ENCODE results near the gene SBK3.
"Not testable (repeated sequence)": the region's sequence is repeated elsewhere in the genome, so short reads cannot be mapped to it uniquely, and the experiment has no call there.

- not testable (repeated sequence) for TF ChIP-seq POLR2A, POLR2AphosphoS5 (IDR thresholded peaks at IDR 0.05)
- TF ChIP-seq, protein P1, sequence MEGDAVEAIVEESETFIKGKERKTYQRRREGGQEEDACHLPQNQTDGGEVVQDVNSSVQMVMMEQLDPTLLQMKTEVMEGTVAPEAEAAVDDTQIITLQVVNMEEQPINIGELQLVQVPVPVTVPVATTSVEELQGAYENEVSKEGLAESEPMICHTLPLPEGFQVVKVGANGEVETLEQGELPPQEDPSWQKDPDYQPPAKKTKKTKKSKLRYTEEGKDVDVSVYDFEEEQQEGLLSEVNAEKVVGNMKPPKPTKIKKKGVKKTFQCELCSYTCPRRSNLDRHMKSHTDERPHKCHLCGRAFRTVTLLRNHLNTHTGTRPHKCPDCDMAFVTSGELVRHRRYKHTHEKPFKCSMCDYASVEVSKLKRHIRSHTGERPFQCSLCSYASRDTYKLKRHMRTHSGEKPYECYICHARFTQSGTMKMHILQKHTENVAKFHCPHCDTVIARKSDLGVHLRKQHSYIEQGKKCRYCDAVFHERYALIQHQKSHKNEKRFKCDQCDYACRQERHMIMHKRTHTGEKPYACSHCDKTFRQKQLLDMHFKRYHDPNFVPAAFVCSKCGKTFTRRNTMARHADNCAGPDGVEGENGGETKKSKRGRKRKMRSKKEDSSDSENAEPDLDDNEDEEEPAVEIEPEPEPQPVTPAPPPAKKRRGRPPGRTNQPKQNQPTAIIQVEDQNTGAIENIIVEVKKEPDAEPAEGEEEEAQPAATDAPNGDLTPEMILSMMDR (IDR thresholded peaks at IDR 0.05): not testable (repeated sequence)
Measured at GRCh38 chr19:55496820-55497219, 48.5 kb downstream of the SBK3 start.

All from upper lobe of left lung (tissue), 4 donors.